Vagina (tissue), 2 donors: ENCODE measurements around the gene GORASP1. TPM values are rescaled to one million over a fixed set of nuclear protein-coding genes. Genes with fewer than 3 reads are reported as not detected.

ENCODE experiments used
- DNase-seq, 2 donors: peaks; one replicate each; pipeline ENCODE4 v3.0.0-alpha.2; 2017; ENCODE audit errors: extremely low spot score in 2 of 2
- H3K27ac ChIP-seq: fragments of 200-600 bp; sonication (generic); one replicate; pipeline ENCODE4 v1.5.1; 2019
- H3K27me3 ChIP-seq: fragments of 200-600 bp; sonication (generic); one replicate; pipeline ENCODE4 v1.5.1; 2019
- H3K36me3 ChIP-seq, 2 donors: fragments of 200-600 bp; sonication (generic); one replicate each; pipeline ENCODE4 v1.5.1; 2017 to 2019
- H3K4me1 ChIP-seq: fragments of 200-600 bp; sonication (generic); one replicate; pipeline ENCODE4 v1.5.1; 2019
- H3K4me3 ChIP-seq, 2 donors: fragments of 200-600 bp; sonication (generic); 1 replicate in 1 of 2; 2 replicates in 1 of 2; pipeline ENCODE4 v1.5.1; 2016 to 2019
- H3K9me3 ChIP-seq: fragments of 200-600 bp; sonication (generic); one replicate; pipeline ENCODE4 v1.5.1; 2019
- CTCF ChIP-seq, 3 experiments: fragments of 450-650 bp in 2 of 3; fragments of 200-600 bp in 1 of 3; sonication (generic) in 1 of 3; IDR thresholded peaks; one replicate each; pipeline ENCODE4 v1.5.1; 2017 to 2019; ENCODE audit warnings: antibody characterized with exemption in 3 of 3, mild to moderate bottlenecking in 2 of 3, moderate library complexity in 2 of 3
- POLR2A ChIP-seq, 2 donors: fragments of 450-650 bp; IDR thresholded peaks; one replicate each; pipeline ENCODE4 v1.6.1; 2017; ENCODE audit warnings: antibody characterized with exemption in 2 of 2, mild to moderate bottlenecking in 2 of 2, moderate library complexity in 2 of 2
- POLR2AphosphoS5 ChIP-seq, 2 donors: sonication (generic); formaldehyde crosslinking; IDR thresholded peaks; one replicate each; pipeline ENCODE4 v1.9.0; 2017; ENCODE audit warnings: antibody characterized with exemption in 2 of 2, mild to moderate bottlenecking in 2 of 2, low read depth in 1 of 2; ENCODE audit not compliant: insufficient read depth in 1 of 2
- intact Hi-C: fragments of 100-400 bp; cut with DNase I; formaldehyde crosslinking; loops from one replicate; pipeline ENCODE4 v1.15.1; 2023
- total RNA-seq: library from RNA; depleted of rRNA; stranded (reverse); fragments of >200 nt; gene quantifications from one replicate; pipeline ENCODE4 v1.2.3, GENCODE V29; 2016

The GORASP1 gene
- 45.9 TPM for total RNA-seq

DNA sequence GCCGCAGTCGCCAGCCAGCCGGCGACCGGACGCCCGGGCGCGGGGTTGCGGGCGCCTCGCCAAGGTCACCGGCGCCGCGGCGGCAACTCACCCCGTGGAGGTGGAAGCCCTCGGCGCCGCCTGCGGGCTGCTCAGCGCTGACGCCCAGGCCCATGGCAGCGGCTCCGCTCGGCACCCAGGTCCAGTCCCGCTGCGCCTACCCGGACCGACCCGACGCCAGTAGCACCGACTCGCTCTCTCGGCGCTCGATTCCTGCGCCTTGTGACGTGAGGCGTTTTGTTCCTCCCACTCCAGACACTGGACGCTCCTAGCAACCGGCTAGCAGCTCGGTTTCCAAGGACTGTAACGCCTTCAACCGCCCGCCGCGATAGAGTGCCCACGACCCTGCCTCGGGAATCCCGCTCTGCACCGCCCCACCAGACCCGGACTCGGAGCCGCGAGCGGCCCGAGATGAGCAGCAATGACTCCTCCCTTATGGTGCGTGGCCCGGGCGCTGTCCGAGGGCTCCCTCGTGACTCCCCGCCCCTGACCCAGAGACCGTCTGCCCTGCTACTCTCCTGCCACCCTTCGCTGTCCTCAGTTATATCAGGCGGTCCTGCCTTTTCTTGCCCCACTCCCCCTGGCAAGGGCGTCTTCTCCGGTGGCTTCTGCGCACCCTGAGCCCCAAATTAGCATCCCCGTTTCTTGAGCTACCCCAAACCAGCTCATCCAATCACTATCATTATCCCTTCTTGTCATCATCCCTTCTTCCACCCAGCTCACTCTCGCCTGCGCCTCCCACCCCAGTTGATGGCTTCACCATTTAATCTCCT, at the start of gene GORASP1, which contains the start of gene TTC21A:
Gene GORASP1, minus strand, starts transcription at position 240 of the 812 bp plus-strand sequence. Its CDS starts 86 bp downstream, at position 154.
Gene TTC21A, plus strand, starts transcription at position 293 of the 812 bp plus-strand sequence. Its CDS starts 158 bp downstream, at position 451.
- TF ChIP-seq POLR2A (IDR thresholded peaks at IDR 0.05): peak in 1 of 2 donors; percentile 53
- peak in 1 of 3 experiments; percentile 27 for TF ChIP-seq CTCF (IDR thresholded peaks at IDR 0.05)
- TF ChIP-seq POLR2AphosphoS5 (IDR thresholded peaks at IDR 0.05; ENCODE audit: insufficient read depth in 1 of 2, low read depth in 1 of 2): peak; percentile 22 to 81
- peak within 1 kb of the TSS; percentile 69 to 96 for H3K4me3 ChIP-seq
- no peaks in the 10 kb centered on the region for H3K9me3 ChIP-seq
- H3K4me1 ChIP-seq: peaks cover 58% of the 10 kb centered on the region
- H3K27ac ChIP-seq: peak within 1 kb of the TSS; percentile 90
- intact Hi-C loops: loop anchor here (5.0 kb wide), 1 partner anchor 40 kb away; no protein-coding TSS in a partner anchor
- no peaks in the 10 kb centered on the region for H3K36me3 ChIP-seq
- H3K27me3 ChIP-seq: no peaks in the 10 kb centered on the region
- peak; percentile 92 to 96 for DNase-seq

- Histone ChIP-seq H3K27me3 (no peaks in the 10 kb centered on the region), H3K36me3 (no peaks in the 10 kb centered on the region), H3K9me3 (no peaks in the 10 kb centered on the region), H3K27ac (no peak overlapping the region), H3K4me1 (peaks cover 22% of the 10 kb centered on the region), H3K4me3 (no peak overlapping the region)
- TF ChIP-seq CTCF (IDR thresholded peaks at IDR 0.05) (no peak), POLR2A (IDR thresholded peaks at IDR 0.05) (no peak)
- intact Hi-C loops: no loop called here
- DNase-seq: no peak
Measured at GRCh38 chr3:39156421-39156820, 49.0 kb upstream of the GORASP1 start.

DNA sequence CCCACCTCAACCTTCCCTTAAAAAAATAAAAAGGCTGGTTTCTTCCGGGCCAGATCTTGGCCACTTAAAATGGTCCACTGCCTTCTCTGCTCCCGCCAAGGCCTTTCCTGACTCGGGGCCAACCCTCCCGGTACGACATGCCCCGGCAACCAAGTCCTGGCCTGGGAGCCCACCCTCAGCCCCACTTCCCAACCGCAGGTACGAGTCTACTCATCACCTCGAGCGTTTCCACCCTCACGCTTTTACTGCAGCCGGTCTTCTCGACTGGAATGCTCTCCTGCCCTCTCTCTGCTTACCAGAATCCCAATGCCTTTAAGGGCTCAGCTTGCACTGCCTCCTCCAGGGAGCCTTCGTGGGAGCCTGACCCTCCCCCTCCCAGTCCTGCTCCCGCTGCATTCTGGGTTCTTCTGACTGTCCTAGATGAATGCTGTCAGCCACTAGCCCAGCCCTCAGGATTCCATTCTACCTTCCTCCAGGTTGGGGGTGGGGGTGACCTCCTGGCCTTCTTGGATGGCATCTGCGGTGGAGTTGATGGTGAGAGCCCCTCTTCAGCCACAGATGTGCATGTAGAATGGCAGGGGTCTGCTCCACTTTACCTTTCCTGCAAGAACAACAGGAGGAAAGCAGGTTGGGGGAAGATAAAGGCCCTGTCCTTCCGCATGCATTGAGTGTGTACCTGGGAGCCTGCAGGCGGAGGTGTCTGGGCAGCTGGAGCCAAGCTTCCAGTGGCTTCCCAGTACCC, 47.0 kb upstream of the GORASP1 start:
- no peaks in the 10 kb centered on the region for H3K36me3 ChIP-seq
- TF ChIP-seq POLR2A (IDR thresholded peaks at IDR 0.05) (no peak), CTCF (IDR thresholded peaks at IDR 0.05) (no peak), POLR2AphosphoS5 (IDR thresholded peaks at IDR 0.05; ENCODE audit: insufficient read depth in 1 of 2, low read depth in 1 of 2) (no peak)
- H3K9me3 ChIP-seq: no peaks in the 10 kb centered on the region
- H3K4me1 ChIP-seq: peaks cover 42% of the 10 kb centered on the region
- no peaks in the 10 kb centered on the region for H3K27me3 ChIP-seq
- intact Hi-C loops: no loop called here
- H3K4me3 ChIP-seq: peak overlapping the region in 1 of 2 donors; percentile 95
- H3K27ac ChIP-seq: peak overlapping the region; percentile 100
- no peak for DNase-seq

GRCh38 chr3:39153977-39154279, 46.5 kb upstream of the GORASP1 start:
- Histone ChIP-seq H3K36me3 (no peaks in the 10 kb centered on the region), H3K4me1 (peaks cover 47% of the 10 kb centered on the region), H3K9me3 (no peaks in the 10 kb centered on the region), H3K4me3 (peak overlapping the region; percentile 89 to 95), H3K27ac (peak overlapping the region; percentile 100), H3K27me3 (no peaks in the 10 kb centered on the region)
- no peak for TF ChIP-seq CTCF (IDR thresholded peaks at IDR 0.05)
- TF ChIP-seq POLR2AphosphoS5 (IDR thresholded peaks at IDR 0.05; ENCODE audit: insufficient read depth in 1 of 2, low read depth in 1 of 2): no peak
- TF ChIP-seq POLR2A (IDR thresholded peaks at IDR 0.05): no peak
- intact Hi-C loops: no loop called here
- no peak for DNase-seq
